ENCODE results near the gene ATP2A1. TPM values are rescaled to one million over a fixed set of nuclear protein-coding genes. Genes with fewer than 3 reads are reported as not detected.

ATP2A1 gene
- total RNA-seq, 1 experiment from 2014 or later: 10.7 TPM

DNA sequence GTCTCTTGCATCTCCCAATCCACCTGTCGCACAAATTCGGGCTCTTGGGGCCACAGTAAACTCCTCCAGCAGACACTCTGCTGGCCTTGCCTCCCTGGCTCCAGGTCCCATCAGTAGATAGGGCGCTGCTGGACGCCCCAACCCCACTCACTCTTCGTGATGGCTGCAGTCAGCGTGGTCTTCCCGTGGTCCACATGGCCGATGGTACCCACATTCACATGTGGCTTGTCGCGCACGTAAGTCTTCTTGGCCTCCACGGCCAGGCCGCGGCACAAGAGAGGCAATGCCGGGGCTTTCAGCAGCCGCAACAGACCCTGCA, 32.6 kb upstream of the ATP2A1 start:
- Histone ChIP-seq H3K9me3 (ENCODE audit: insufficient read depth, low read depth) (no peaks in the 10 kb centered on the region), H3K27ac (peak overlapping the region; percentile 35), H3K9me2 (ENCODE audit: insufficient read depth) (no peaks in the 10 kb centered on the region), H3K27me3 (ENCODE audit: insufficient read depth, low read depth) (no peaks in the 10 kb centered on the region), H3F3A (ENCODE audit: insufficient read depth, low read depth) (peaks cover 43% of the 10 kb centered on the region), H4K20me1 (ENCODE audit: insufficient read depth) (peaks cover 12% of the 10 kb centered on the region), H3K4me1 (replicated peaks; ENCODE audit: insufficient read depth) (peaks cover 8% of the 10 kb centered on the region), H2AFZ (peak overlapping the region; percentile 82), H3K4me2 (peak overlapping the region; percentile 83), H3K79me2 (ENCODE audit: low read depth) (peaks cover 33% of the 10 kb centered on the region), H3K4me3 (peak overlapping the region; percentile 89), H3K36me3 (ENCODE audit: low read depth) (peaks cover 20% of the 10 kb centered on the region; the same call in 1 of the 2 replicates)
- ChIA-PET CTCF (interaction anchor here (0.9 to 1.0 kb wide), 2 partner anchors 24 to 100 kb away, joined by 3 to 5 read pairs; no protein-coding TSS in a partner anchor), POLR2A (ENCODE audit: unreplicated experiment) (interaction anchor here (0.9 to 2.5 kb wide), 4 partner anchors 13 to 91 kb away, joined by 4 to 29 read pairs (median 12); partner anchors contain the start of genes ATXN2L and SH2B1)
- intact Hi-C loops (cut with micrococcal nuclease; ENCODE audit: unreplicated experiment): loop anchor here (1.0 kb wide), 4 partner anchors 18 to 100 kb away; partner anchors contain the start of genes RABEP2 and SH2B1
- DNase-seq: peak in 1 of 2 experiments; percentile 27
- no peak for TF ChIP-seq EZH2 (IDR thresholded peaks at IDR 0.05; ENCODE audit: low read depth)
- TF ChIP-seq, protein P1, sequence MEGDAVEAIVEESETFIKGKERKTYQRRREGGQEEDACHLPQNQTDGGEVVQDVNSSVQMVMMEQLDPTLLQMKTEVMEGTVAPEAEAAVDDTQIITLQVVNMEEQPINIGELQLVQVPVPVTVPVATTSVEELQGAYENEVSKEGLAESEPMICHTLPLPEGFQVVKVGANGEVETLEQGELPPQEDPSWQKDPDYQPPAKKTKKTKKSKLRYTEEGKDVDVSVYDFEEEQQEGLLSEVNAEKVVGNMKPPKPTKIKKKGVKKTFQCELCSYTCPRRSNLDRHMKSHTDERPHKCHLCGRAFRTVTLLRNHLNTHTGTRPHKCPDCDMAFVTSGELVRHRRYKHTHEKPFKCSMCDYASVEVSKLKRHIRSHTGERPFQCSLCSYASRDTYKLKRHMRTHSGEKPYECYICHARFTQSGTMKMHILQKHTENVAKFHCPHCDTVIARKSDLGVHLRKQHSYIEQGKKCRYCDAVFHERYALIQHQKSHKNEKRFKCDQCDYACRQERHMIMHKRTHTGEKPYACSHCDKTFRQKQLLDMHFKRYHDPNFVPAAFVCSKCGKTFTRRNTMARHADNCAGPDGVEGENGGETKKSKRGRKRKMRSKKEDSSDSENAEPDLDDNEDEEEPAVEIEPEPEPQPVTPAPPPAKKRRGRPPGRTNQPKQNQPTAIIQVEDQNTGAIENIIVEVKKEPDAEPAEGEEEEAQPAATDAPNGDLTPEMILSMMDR (conservative IDR thresholded peaks at IDR 0.05): no peak
- BruUV-seq (replicated peaks): TSS peak; percentile 51

DNA sequence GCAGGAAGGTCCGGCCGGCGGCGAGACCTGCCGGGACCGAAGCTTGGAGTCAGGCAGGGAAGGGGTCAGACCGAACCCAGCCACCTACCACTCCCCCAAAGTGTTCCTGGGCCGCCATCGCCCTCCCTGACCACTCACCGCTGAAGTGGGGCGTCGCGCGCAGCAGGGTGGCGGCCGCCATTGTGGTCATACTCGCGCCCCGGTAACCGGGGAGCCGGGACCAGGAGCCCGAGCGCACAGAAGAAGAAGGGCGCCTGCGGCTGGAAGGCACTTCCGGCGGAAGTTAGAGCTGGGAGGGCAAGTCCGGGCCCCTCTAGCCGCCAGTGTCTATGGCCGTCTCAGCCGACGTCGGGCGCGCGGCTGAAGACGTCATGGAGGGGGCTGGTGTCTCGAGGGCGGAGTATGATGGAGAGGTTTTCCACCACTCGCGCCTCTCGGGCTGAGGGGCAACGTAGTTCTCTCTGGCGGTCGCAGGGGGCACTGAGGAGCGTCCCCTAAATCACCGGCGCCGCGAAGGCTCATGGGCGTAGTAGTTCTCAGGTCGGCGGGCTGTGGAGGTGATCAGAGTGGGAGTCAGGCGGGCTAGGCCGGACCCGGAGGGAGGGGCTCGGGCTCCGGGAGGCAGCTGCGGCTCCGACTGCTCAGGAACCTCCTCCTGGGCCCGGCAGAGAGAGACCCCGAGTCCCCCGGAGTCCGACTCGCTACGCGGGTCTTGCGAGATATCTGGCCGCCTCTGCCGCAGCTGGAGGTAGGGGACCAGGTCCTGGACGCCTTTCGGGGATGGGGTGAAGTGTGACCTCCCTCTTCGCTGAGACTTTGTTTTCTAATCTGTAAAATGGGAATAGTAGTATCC, 32.0 kb upstream of the ATP2A1 start, which contains the start of gene TUFM:
Gene TUFM (minus strand): TSS at position 269 of the 853 bp plus-strand sequence. CDS start 79 bp downstream, at position 190.
- H3K36me3 ChIP-seq (ENCODE audit: low read depth): peaks cover 20% of the 10 kb centered on the region; the same call in 1 of the 2 replicates
- no peaks in the 10 kb centered on the region for H3K27me3 ChIP-seq (ENCODE audit: insufficient read depth, low read depth)
- ChIA-PET POLR2A (ENCODE audit: unreplicated experiment) (interaction anchor here (0.6 to 2.5 kb wide), 6 partner anchors 13 to 1279 kb away, joined by 3 to 29 read pairs (median 4); partner anchors contain the start of genes ATXN2L, NFATC2IP and SH2B1), CTCF (interaction anchor here (0.9 to 1.0 kb wide), 2 partner anchors 25 to 99 kb away, joined by 3 to 5 read pairs; no protein-coding TSS in a partner anchor)
- peak within 1 kb of the TSS; percentile 35 for H3K27ac ChIP-seq
- H3K9me2 ChIP-seq (ENCODE audit: insufficient read depth): no peaks in the 10 kb centered on the region
- TF ChIP-seq, protein P1 (conservative IDR thresholded peaks at IDR 0.05): peak; percentile 69
- TF ChIP-seq EZH2 (IDR thresholded peaks at IDR 0.05; ENCODE audit: low read depth): no peak
- intact Hi-C loops (cut with micrococcal nuclease; ENCODE audit: unreplicated experiment): loop anchor here (1.0 kb wide), 4 partner anchors 17 to 99 kb away; partner anchors contain the start of genes RABEP2 and SH2B1
- H3K4me2 ChIP-seq: peak within 1 kb of the TSS; percentile 84
- H2AFZ ChIP-seq: peak within 1 kb of the TSS; percentile 82
- peaks cover 37% of the 10 kb centered on the region; the same call in 1 of the 2 replicates for H3F3A ChIP-seq (ENCODE audit: insufficient read depth, low read depth)
- H3K9me3 ChIP-seq (ENCODE audit: insufficient read depth, low read depth): no peaks in the 10 kb centered on the region
- DNase-seq: peak; percentile 97 to 99
- H4K20me1 ChIP-seq (ENCODE audit: insufficient read depth): peaks cover 12% of the 10 kb centered on the region
- H3K4me3 ChIP-seq: peak within 1 kb of the TSS; percentile 89
- H3K79me2 ChIP-seq (ENCODE audit: low read depth): peaks cover 33% of the 10 kb centered on the region
- peaks cover 8% of the 10 kb centered on the region for H3K4me1 ChIP-seq (replicated peaks; ENCODE audit: insufficient read depth)
- BruUV-seq (replicated peaks): no TSS peak

DNA sequence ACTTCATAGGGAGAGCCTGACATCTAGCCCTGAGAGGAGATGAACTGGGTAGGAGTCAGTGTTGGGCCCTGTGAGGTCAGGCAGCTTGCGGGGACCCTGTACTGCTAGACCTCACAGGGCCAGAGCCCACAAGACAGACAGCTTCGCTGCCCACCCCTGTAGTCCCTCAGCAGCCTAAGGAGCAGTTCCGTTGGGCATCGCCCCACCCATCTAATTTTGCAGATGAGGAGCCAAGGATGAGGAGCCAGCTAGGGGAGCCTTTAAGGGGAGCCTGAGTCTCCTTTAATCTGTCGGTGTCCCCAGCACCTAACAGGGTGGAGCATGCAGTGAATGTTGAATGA, 31.4 kb upstream of the ATP2A1 start:
- Histone ChIP-seq H3K4me2 (peak overlapping the region; percentile 84), H3K4me1 (replicated peaks; ENCODE audit: insufficient read depth) (peaks cover 8% of the 10 kb centered on the region), H3K27ac (no peak overlapping the region), H3K27me3 (ENCODE audit: insufficient read depth, low read depth) (no peaks in the 10 kb centered on the region), H4K20me1 (ENCODE audit: insufficient read depth) (peaks cover 12% of the 10 kb centered on the region), H3K79me2 (ENCODE audit: low read depth) (peaks cover 33% of the 10 kb centered on the region), H3K36me3 (ENCODE audit: low read depth) (peaks cover 19% of the 10 kb centered on the region; the same call in 1 of the 2 replicates), H3F3A (ENCODE audit: insufficient read depth, low read depth) (peaks cover 31% of the 10 kb centered on the region; the same call in 1 of the 2 replicates), H2AFZ (peak overlapping the region; percentile 77), H3K9me3 (ENCODE audit: insufficient read depth, low read depth) (no peaks in the 10 kb centered on the region), H3K4me3 (peak overlapping the region; percentile 89), H3K9me2 (ENCODE audit: insufficient read depth) (no peaks in the 10 kb centered on the region)
- TF ChIP-seq, protein P1 (conservative IDR thresholded peaks at IDR 0.05): no peak
- no peak for TF ChIP-seq EZH2 (IDR thresholded peaks at IDR 0.05; ENCODE audit: low read depth)
- ChIA-PET POLR2A (ENCODE audit: unreplicated experiment) (interaction anchor here (0.6 to 2.5 kb wide), 3 partner anchors 12 to 16 kb away, joined by 3 to 29 read pairs (median 17); partner anchors contain the start of gene SH2B1), CTCF (no interaction called here)
- DNase-seq: no peak
- intact Hi-C loops (cut with micrococcal nuclease; ENCODE audit: unreplicated experiment): loop anchor here (1.0 kb wide), 4 partner anchors 16 to 98 kb away; partner anchors contain the start of genes RABEP2 and SH2B1
- BruUV-seq (replicated peaks): TSS peak; percentile 32
